Trophoblast cell (in vitro differentiated cells and primary cell): ENCODE measurements around the gene SENP6.

Experiments used
- DNase-seq, 2 donors: peaks; one replicate each; pipeline ENCODE4 v3.0.0-alpha.2; 2016
- H2AFZ ChIP-seq: 2 replicates; pipeline ENCODE4 v1.6.1; 2013; ENCODE audit warnings: low read length, moderate library complexity, mild to moderate bottlenecking; ENCODE audit not compliant: insufficient read depth, poor library complexity
- H2AK5ac ChIP-seq: 2 replicates; pipeline ENCODE4 v1.6.1; 2013; ENCODE audit warnings: mild to moderate bottlenecking, low read length
- H2BK120ac ChIP-seq: 2 replicates; pipeline ENCODE4 v1.6.1; 2013; ENCODE audit warnings: low read length, mild to moderate bottlenecking, moderate library complexity; ENCODE audit not compliant: insufficient read depth, poor library complexity
- H2BK12ac ChIP-seq: 2 replicates; pipeline ENCODE4 v1.6.1; 2013; ENCODE audit warnings: mild to moderate bottlenecking, low read length, moderate library complexity
- H2BK5ac ChIP-seq: 2 replicates; pipeline ENCODE4 v1.6.1; 2013; ENCODE audit warnings: low read length, low read depth, moderate library complexity, mild to moderate bottlenecking; ENCODE audit not compliant: poor library complexity
- H3K14ac ChIP-seq: 2 replicates; pipeline ENCODE4 v1.6.1; 2013; ENCODE audit warnings: mild to moderate bottlenecking, low read length
- H3K18ac ChIP-seq: 2 replicates; pipeline ENCODE4 v1.6.1; 2013; ENCODE audit warnings: mild to moderate bottlenecking, low read length
- H3K23ac ChIP-seq: 2 replicates; pipeline ENCODE4 v1.6.1; 2013; ENCODE audit warnings: low read length
- H3K27ac ChIP-seq: 2 replicates; pipeline ENCODE4 v1.5.1; 2013; ENCODE audit warnings: low read depth, mild to moderate bottlenecking, inconsistent platforms, low read length, moderate library complexity
- H3K27me3 ChIP-seq: 2 replicates; pipeline ENCODE4 v1.6.1; 2013; ENCODE audit warnings: inconsistent platforms, mild to moderate bottlenecking, low read length, moderate library complexity; ENCODE audit not compliant: insufficient read depth
- H3K36me3 ChIP-seq, 2 experiments: 1 replicate in 1 of 2; 2 replicates in 1 of 2; pipeline ENCODE4 v1.6.1; 2013; ENCODE audit warnings: low read length in 2 of 2, mild to moderate bottlenecking in 2 of 2, moderate library complexity in 1 of 2; ENCODE audit not compliant: insufficient read depth in 2 of 2, control insufficient read depth in 1 of 2
- H3K4ac ChIP-seq: 2 replicates; pipeline ENCODE4 v1.6.1; 2013; ENCODE audit warnings: low read depth, mild to moderate bottlenecking, low read length, moderate library complexity
- H3K4me1 ChIP-seq, 2 experiments: 1 replicate in 1 of 2; 2 replicates in 1 of 2; pipeline ENCODE4 v1.6.1; 2013; ENCODE audit warnings: low read length in 2 of 2, mild to moderate bottlenecking in 2 of 2, moderate library complexity in 1 of 2; ENCODE audit not compliant: insufficient read depth in 2 of 2, control insufficient read depth in 1 of 2
- H3K4me2 ChIP-seq: 2 replicates; pipeline ENCODE4 v1.6.1; 2013; ENCODE audit warnings: inconsistent platforms, mild to moderate bottlenecking, low read length, moderate library complexity
- H3K4me3 ChIP-seq: 2 replicates; pipeline ENCODE4 v1.5.1; 2013; ENCODE audit warnings: mild to moderate bottlenecking, low read depth, low read length, inconsistent platforms
- H3K79me1 ChIP-seq: one replicate; pipeline ENCODE4 v1.6.1; 2013; ENCODE audit warnings: low read length
- H3K79me2 ChIP-seq: 2 replicates; pipeline ENCODE4 v1.6.1; 2013; ENCODE audit warnings: low read length, mild to moderate bottlenecking; ENCODE audit not compliant: control insufficient read depth, insufficient read depth, poor library complexity
- H3K9ac ChIP-seq: 2 replicates; pipeline ENCODE4 v1.6.1; 2013; ENCODE audit warnings: mild to moderate bottlenecking, low read length
- H3K9me3 ChIP-seq: 2 replicates; pipeline ENCODE4 v1.6.1; 2013; ENCODE audit warnings: low read depth, mild to moderate bottlenecking, control low read depth, inconsistent platforms, low read length; ENCODE audit not compliant: insufficient read depth
- H4K12ac ChIP-seq: 2 replicates; pipeline ENCODE4 v1.6.1; 2013; ENCODE audit warnings: low read depth, mild to moderate bottlenecking, low read length, moderate library complexity
- H4K8ac ChIP-seq: 2 replicates; pipeline ENCODE4 v1.6.1; 2013; ENCODE audit warnings: low read depth, mild to moderate bottlenecking, low read length, moderate library complexity
- H4K91ac ChIP-seq: one replicate; pipeline ENCODE4 v1.6.1; 2013; ENCODE audit warnings: low read depth, mild to moderate bottlenecking, low read length, moderate library complexity
- WGBS: extraction: QIAGEN DNeasy Blood & Tissue Kit; methylation state at CpG from one replicate; pipeline ENCODE4 v1.1.7; 2013; ENCODE audit warnings: missing lambda C conversion rate; ENCODE audit not compliant: insufficient read length, insufficient coverage; ENCODE audit errors: extremely low coverage; 5-methylcytosine and 5-hydroxymethylcytosine counted together

The SENP6 gene

DNA sequence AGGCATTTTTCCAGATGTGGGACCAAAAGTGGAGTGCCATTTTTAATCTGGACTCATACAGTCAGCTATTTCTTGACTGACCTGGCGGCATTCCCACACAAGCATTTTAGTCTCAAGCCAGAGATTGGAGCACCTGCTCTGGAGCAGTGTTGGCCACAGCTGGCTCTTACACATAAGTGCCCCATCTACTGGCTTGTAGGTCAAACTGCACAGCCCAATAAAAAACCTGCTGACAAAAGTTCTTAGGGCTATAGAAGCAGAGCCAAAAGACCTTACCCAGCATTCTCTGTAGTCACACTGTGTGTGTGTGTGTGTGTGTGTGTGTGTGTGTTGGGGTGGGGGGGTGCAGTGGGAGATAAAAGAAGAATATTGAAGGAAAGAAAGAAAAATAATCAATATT, 38.6 kb upstream of the SENP6 start:
- H3K23ac ChIP-seq = no peak overlapping the region
- no peak overlapping the region for H3K9ac ChIP-seq
- H3K79me2 ChIP-seq = no peaks in the 10 kb centered on the region
- no peak overlapping the region for H3K14ac ChIP-seq
- H2BK120ac ChIP-seq = no peak overlapping the region
- H4K91ac ChIP-seq = no peak overlapping the region
- H2AK5ac ChIP-seq = no peak overlapping the region
- no CpG with 5 or more reads among the region's 1 CpG for WGBS
- no peaks in the 10 kb centered on the region for H3K36me3 ChIP-seq
- DNase-seq = peak; percentile 57 to 80
- H3K4ac ChIP-seq = no peak overlapping the region
- H3K27me3 ChIP-seq = no peaks in the 10 kb centered on the region
- no peaks in the 10 kb centered on the region for H3K4me1 ChIP-seq
- H3K27ac ChIP-seq = no peak overlapping the region
- no peak overlapping the region for H2BK5ac ChIP-seq
- no peak overlapping the region for H3K4me2 ChIP-seq
- no peak overlapping the region for H2AFZ ChIP-seq
- no peaks in the 10 kb centered on the region for H3K79me1 ChIP-seq
- H3K9me3 ChIP-seq = peaks cover 8% of the 10 kb centered on the region
- H3K4me3 ChIP-seq = no peak overlapping the region
- H2BK12ac ChIP-seq = no peak overlapping the region
- H3K18ac ChIP-seq = no peak overlapping the region
- no peak overlapping the region for H4K8ac ChIP-seq
- no peak overlapping the region for H4K12ac ChIP-seq

DNA sequence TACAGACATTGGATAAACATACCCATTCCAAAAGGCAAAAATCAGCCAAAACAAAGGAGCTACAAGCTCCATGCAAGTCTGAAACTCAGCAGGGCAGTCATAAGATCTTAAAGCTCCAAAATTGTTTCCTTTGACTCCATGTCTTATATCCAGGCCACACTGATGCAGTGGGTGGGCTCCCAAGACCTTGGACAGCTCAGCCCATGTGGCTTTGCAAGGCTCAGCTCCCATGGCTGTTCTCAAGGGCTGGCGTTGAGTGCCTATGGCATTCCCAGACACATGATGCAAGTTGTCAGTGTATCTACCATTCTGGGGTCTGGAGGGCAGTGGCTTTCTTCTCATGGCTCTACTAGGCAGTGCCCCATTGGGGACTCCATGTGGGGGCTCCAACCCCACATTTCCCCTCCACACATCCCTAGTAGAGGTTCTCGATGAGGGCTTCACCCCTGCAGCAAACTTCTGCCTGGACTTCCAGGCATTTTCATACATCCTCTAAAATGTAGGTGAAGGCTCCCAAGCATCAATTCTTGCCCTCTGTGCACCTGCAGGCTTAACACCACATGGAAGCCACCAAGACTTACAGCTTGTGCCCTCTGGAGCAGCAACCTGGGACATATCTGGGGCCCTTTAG, 35.4 kb upstream of the SENP6 start:
- no peak overlapping the region for H4K8ac ChIP-seq
- no peaks in the 10 kb centered on the region for H3K27me3 ChIP-seq
- H2BK12ac ChIP-seq = no peak overlapping the region
- H3K36me3 ChIP-seq = no peaks in the 10 kb centered on the region
- no peak overlapping the region for H4K12ac ChIP-seq
- H3K27ac ChIP-seq = no peak overlapping the region
- H3K4ac ChIP-seq = no peak overlapping the region
- no peaks in the 10 kb centered on the region for H3K79me2 ChIP-seq
- no peak for DNase-seq
- peaks cover 10% of the 10 kb centered on the region for H3K9me3 ChIP-seq
- H3K14ac ChIP-seq = no peak overlapping the region
- no peaks in the 10 kb centered on the region for H3K4me1 ChIP-seq
- no peak overlapping the region for H3K18ac ChIP-seq
- H2BK120ac ChIP-seq = no peak overlapping the region
- H4K91ac ChIP-seq = no peak overlapping the region
- H3K9ac ChIP-seq = no peak overlapping the region
- no peak overlapping the region for H2AK5ac ChIP-seq
- H3K79me1 ChIP-seq = no peaks in the 10 kb centered on the region
- H3K23ac ChIP-seq = no peak overlapping the region
- no CpG with 5 or more reads among the region's 2 CpGs for WGBS
- H2BK5ac ChIP-seq = no peak overlapping the region
- no peak overlapping the region for H2AFZ ChIP-seq
- no peak overlapping the region for H3K4me3 ChIP-seq
- no peak overlapping the region for H3K4me2 ChIP-seq

DNA sequence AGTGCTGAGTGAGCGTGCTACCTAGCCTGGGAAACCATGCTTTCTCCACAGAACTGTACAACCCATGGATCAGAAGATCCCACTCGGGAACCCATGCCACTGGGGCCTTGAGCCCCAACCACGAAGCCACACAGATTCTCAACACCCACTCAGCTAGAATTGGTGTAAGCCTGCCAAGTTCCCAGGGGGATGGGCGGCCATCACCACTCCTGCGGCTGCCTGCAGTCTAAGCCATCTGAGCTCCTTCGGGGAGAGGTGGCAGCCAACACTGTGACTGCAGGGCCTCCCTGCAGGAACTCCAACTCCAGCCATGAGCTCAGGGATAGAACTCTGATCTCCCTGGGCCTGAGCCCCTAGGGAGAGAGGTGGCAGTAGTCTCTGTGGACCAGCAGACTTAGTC, 33.6 kb upstream of the SENP6 start:
- no peak overlapping the region for H3K14ac ChIP-seq
- H3K9ac ChIP-seq = no peak overlapping the region
- H3K27ac ChIP-seq = no peak overlapping the region
- no peak overlapping the region for H3K4ac ChIP-seq
- peaks cover 10% of the 10 kb centered on the region for H3K9me3 ChIP-seq
- H3K4me3 ChIP-seq = no peak overlapping the region
- H3K27me3 ChIP-seq = no peaks in the 10 kb centered on the region
- H3K79me1 ChIP-seq = no peaks in the 10 kb centered on the region
- no peak overlapping the region for H2BK5ac ChIP-seq
- no peaks in the 10 kb centered on the region for H3K4me1 ChIP-seq
- DNase-seq = no peak
- no peak overlapping the region for H3K18ac ChIP-seq
- H3K4me2 ChIP-seq = no peak overlapping the region
- no CpG with 5 or more reads among the region's 6 CpGs for WGBS
- H4K91ac ChIP-seq = no peak overlapping the region
- no peaks in the 10 kb centered on the region for H3K79me2 ChIP-seq
- no peak overlapping the region for H2AK5ac ChIP-seq
- H4K8ac ChIP-seq = no peak overlapping the region
- no peak overlapping the region for H3K23ac ChIP-seq
- H2AFZ ChIP-seq = no peak overlapping the region
- no peak overlapping the region for H2BK12ac ChIP-seq
- no peak overlapping the region for H4K12ac ChIP-seq
- H2BK120ac ChIP-seq = no peak overlapping the region
- H3K36me3 ChIP-seq = no peaks in the 10 kb centered on the region

DNA sequence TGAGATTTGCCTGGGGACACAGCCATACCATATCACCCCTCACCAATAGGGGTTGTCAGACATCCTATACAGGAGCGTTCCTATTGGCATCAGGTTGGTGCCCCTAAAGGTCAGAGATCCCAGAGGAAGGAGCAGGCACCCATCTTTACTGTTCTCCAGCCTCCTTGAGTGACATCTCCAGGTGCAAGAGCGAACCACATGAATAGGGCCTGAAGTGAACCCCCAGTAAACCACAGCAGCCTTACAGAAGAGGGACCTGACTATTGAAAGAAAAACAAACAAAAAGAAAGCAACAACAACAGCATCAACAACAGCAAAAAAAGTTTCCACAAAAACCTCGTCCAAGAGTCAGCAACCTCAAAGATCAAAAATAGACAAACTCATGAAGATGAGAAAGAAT, 32.7 kb upstream of the SENP6 start:
- Histone ChIP-seq H3K27ac (no peak overlapping the region), H3K9ac (no peak overlapping the region), H4K12ac (no peak overlapping the region), H3K4me2 (no peak overlapping the region), H2AFZ (no peak overlapping the region), H3K4me3 (no peak overlapping the region), H2BK120ac (no peak overlapping the region), H3K27me3 (no peaks in the 10 kb centered on the region), H3K18ac (no peak overlapping the region), H3K4me1 (no peaks in the 10 kb centered on the region), H2BK12ac (no peak overlapping the region), H3K36me3 (no peaks in the 10 kb centered on the region), H4K91ac (no peak overlapping the region), H2BK5ac (no peak overlapping the region), H3K23ac (no peak overlapping the region), H3K79me1 (no peaks in the 10 kb centered on the region), H3K9me3 (peaks cover 10% of the 10 kb centered on the region), H2AK5ac (no peak overlapping the region), H3K79me2 (no peaks in the 10 kb centered on the region), H3K4ac (no peak overlapping the region), H3K14ac (no peak overlapping the region), H4K8ac (no peak overlapping the region)
- whole genome bisulfite sequencing = no CpG with 5 or more reads among the region's 3 CpGs
- no peak for DNase-seq
